ENCODE measurements around the gene SPTBN2. TPM values are rescaled to one million over a fixed set of nuclear protein-coding genes. Genes with fewer than 3 reads are reported as not detected.

SPTBN2 gene
- total RNA-seq, 1 experiment from 2014 or later, result 18.5 TPM

DNA sequence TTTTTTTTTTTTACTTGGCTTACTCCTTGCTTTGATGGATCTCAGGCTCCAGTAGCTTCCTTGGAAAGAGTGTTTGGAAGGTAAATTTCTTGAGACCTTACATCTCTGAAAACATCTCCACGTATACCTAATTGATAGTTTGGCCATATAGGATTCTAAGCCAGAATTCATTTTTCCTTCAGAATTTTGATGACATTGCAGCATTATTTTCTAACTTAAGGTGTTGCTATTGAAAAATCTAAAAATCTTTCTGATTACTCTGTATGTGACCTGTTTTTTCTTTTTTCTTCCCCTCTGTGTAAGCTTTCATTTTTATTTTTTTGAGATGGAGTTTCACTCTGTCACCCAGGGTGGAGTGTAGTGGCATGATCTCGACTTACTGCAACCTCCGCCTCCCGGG lies 23.1 kb upstream of the SPTBN2 start (continued):
- TF ChIP-seq SIN3A (IDR thresholded peaks at IDR 0.05; ENCODE audit: low read depth), result no peak

DNA sequence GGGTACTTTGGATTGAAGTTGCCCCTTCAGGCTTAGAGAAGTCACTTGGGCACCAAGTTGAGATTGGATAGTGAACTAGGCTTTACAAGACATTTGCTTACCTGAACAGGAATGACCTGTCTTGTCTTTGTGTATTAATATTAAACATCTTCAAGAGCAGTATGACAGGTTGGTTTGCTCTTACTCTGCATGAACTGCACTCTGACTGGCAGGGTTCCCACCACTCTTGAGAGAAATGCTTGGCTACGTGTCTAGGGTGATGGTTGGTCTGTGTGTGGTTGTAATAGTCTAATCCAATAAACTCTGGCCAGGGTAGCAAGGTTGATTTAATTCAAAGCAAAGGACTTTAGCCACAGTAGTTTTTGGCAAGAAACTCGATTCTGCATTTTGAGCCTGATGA lies 20.1 kb upstream of the SPTBN2 start:
- BruUV-seq (replicated peaks), result no TSS peak
- H2AFZ ChIP-seq (ENCODE audit: low read depth, low read length, poor library complexity, severe bottlenecking), result no peak overlapping the region
- RAD21 ChIA-PET (ENCODE audit: low non-redundant PET in 1 of 2, low total read pairs in 2 of 2, uncharacterized antibody in 2 of 2, unreplicated experiment in 2 of 2), result no interaction called here
- H3K9me2 ChIP-seq (ENCODE audit: insufficient read depth), result no peaks in the 10 kb centered on the region
- no peak overlapping the region for H3K4me3 ChIP-seq (replicated peaks in 1 of 2; ENCODE audit: low read depth in 1 of 2, low read length in 2 of 2)
- H3K79me2 ChIP-seq (ENCODE audit: insufficient read depth, low read length), result peaks cover 16% of the 10 kb centered on the region; the same call in 1 of the 2 replicates
- ATAC-seq (no peak), DNase-seq (ENCODE audit: low read depth, low spot score) (no peak)
- no peak for TF ChIP-seq EZH2phosphoT487 (IDR thresholded peaks at IDR 0.05; ENCODE audit: borderline replicate concordance)
- no peak for TF ChIP-seq SP1 (IDR thresholded peaks at IDR 0.05; ENCODE audit: low read depth)
- TF ChIP-seq, protein P1, sequence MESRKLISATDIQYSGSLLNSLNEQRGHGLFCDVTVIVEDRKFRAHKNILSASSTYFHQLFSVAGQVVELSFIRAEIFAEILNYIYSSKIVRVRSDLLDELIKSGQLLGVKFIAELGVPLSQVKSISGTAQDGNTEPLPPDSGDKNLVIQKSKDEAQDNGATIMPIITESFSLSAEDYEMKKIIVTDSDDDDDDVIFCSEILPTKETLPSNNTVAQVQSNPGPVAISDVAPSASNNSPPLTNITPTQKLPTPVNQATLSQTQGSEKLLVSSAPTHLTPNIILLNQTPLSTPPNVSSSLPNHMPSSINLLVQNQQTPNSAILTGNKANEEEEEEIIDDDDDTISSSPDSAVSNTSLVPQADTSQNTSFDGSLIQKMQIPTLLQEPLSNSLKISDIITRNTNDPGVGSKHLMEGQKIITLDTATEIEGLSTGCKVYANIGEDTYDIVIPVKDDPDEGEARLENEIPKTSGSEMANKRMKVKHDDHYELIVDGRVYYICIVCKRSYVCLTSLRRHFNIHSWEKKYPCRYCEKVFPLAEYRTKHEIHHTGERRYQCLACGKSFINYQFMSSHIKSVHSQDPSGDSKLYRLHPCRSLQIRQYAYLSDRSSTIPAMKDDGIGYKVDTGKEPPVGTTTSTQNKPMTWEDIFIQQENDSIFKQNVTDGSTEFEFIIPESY (IDR thresholded peaks at IDR 0.05; ENCODE audit: extremely low read depth, insufficient replicate concordance, low read length), result no peak
- TF ChIP-seq, protein P2, sequence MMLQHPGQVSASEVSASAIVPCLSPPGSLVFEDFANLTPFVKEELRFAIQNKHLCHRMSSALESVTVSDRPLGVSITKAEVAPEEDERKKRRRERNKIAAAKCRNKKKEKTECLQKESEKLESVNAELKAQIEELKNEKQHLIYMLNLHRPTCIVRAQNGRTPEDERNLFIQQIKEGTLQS (IDR thresholded peaks at IDR 0.05), result no peak
- no peak for TF ChIP-seq CEBPB (IDR thresholded peaks at IDR 0.05; ENCODE audit: low read depth)
- TF ChIP-seq RAD21 (IDR thresholded peaks at IDR 0.05; ENCODE audit: low read depth), result no peak
- TF ChIP-seq EZH2 (IDR thresholded peaks at IDR 0.05), result no peak
- TF ChIP-seq ZFX (IDR thresholded peaks at IDR 0.05), result no peak
- TF ChIP-seq, protein P3, sequence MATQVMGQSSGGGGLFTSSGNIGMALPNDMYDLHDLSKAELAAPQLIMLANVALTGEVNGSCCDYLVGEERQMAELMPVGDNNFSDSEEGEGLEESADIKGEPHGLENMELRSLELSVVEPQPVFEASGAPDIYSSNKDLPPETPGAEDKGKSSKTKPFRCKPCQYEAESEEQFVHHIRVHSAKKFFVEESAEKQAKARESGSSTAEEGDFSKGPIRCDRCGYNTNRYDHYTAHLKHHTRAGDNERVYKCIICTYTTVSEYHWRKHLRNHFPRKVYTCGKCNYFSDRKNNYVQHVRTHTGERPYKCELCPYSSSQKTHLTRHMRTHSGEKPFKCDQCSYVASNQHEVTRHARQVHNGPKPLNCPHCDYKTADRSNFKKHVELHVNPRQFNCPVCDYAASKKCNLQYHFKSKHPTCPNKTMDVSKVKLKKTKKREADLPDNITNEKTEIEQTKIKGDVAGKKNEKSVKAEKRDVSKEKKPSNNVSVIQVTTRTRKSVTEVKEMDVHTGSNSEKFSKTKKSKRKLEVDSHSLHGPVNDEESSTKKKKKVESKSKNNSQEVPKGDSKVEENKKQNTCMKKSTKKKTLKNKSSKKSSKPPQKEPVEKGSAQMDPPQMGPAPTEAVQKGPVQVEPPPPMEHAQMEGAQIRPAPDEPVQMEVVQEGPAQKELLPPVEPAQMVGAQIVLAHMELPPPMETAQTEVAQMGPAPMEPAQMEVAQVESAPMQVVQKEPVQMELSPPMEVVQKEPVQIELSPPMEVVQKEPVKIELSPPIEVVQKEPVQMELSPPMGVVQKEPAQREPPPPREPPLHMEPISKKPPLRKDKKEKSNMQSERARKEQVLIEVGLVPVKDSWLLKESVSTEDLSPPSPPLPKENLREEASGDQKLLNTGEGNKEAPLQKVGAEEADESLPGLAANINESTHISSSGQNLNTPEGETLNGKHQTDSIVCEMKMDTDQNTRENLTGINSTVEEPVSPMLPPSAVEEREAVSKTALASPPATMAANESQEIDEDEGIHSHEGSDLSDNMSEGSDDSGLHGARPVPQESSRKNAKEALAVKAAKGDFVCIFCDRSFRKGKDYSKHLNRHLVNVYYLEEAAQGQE (IDR thresholded peaks at IDR 0.05; ENCODE audit: low read depth), result no peak
- TF ChIP-seq JUND (IDR thresholded peaks at IDR 0.05), result no peak
- TF ChIP-seq POLR2A (IDR thresholded peaks at IDR 0.05; ENCODE audit: borderline replicate concordance, extremely low read depth, insufficient read depth, insufficient read length), result no peak
- no peaks in the 10 kb centered on the region for H3K27me3 ChIP-seq (ENCODE audit: insufficient read depth, low read length)
- H3K36me3 ChIP-seq (ENCODE audit: control insufficient read depth in 1 of 2, insufficient read depth in 2 of 2, low read length in 2 of 2), result no peaks in the 10 kb centered on the region
- peaks cover 4 to 20% of the 10 kb centered on the region in 2 experiments; a peak in 3 of 4 replicates for H3K4me1 ChIP-seq (ENCODE audit: control insufficient read depth in 1 of 2, insufficient read depth in 2 of 2, low read length in 2 of 2)
- H3K4me2 ChIP-seq (ENCODE audit: low read length), result no peak overlapping the region
- POLR2A ChIA-PET, result no interaction called here
- no peak overlapping the region for H3K9ac ChIP-seq (ENCODE audit: low read length)
- no peaks in the 10 kb centered on the region for H3K9me3 ChIP-seq (ENCODE audit: control insufficient read depth in 1 of 2, insufficient read depth in 1 of 2, low read depth in 1 of 2, low read length in 2 of 2)
- intact Hi-C loops (cut with micrococcal nuclease), result no loop called here
- H4K20me1 ChIP-seq (ENCODE audit: insufficient read depth), result no peaks in the 10 kb centered on the region
- no peak overlapping the region for H3K27ac ChIP-seq (ENCODE audit: low read depth, low read length)
- CTCF ChIA-PET, result no interaction called here

Data from HCT116 (cell line).